ENCODE data around the gene RBCK1.
"Not testable (repeated sequence)": the region's sequence is repeated elsewhere in the genome, so short reads cannot be mapped to it uniquely, and the experiment has no call there.

The RBCK1 gene

GRCh38 chr20:407953-408842 lies at the start of gene RBCK1:
RBCK1 (plus strand) TSS chr20:408299; CDS start chr20:408758, 459 bp downstream.
- no peak for DNase-seq

DNA sequence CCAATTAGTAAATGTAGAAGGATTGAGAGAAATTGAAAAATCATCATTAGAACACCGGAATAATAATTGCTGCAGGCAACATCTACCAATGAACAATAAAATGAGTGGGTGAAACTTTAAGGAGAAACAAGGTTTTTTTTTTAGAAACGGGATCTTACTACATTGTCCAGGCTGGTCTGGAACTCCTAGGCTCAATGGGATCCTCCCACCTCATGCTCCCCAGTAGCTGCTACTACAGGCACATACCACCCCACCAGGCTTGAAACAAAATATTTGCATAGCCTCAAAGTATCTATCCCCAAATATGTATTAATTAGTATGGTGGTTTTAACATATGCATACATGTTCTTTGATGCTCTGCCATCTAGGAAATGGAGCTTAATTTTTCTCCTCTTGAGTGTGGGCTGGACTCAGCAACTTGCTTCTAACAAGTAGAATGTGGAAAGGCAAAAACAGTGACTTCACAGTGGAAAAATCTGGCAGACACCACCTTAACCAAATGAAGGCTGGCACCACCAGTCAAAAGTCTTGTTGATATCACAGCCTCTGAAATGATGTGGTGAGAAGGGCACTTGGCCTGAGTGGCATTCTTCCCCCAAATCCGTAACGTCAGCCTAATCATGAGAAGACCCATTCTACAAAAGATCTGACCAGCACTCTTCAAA lies 49.1 kb upstream of the RBCK1 start:
- DNase-seq: no peak

DNA sequence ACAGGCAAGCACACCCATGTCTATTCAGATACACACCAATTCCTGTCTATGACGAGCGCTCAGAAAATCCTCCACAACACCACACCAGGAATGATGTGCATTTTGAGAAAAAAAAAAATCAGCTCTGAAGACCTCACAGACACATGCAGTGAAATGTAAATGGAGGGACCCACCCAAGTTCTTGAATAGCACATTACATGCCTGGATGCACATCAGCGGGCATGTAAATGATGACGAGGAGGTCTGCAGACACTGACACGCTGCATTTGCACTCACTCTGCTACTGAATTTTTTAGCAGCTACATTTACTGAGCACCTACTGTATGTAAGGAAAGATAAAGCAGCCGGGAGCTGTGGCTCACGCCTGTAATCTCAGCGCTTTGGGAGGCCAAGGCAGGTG lies 46.5 kb upstream of the RBCK1 start:
- no peak for DNase-seq

DNA sequence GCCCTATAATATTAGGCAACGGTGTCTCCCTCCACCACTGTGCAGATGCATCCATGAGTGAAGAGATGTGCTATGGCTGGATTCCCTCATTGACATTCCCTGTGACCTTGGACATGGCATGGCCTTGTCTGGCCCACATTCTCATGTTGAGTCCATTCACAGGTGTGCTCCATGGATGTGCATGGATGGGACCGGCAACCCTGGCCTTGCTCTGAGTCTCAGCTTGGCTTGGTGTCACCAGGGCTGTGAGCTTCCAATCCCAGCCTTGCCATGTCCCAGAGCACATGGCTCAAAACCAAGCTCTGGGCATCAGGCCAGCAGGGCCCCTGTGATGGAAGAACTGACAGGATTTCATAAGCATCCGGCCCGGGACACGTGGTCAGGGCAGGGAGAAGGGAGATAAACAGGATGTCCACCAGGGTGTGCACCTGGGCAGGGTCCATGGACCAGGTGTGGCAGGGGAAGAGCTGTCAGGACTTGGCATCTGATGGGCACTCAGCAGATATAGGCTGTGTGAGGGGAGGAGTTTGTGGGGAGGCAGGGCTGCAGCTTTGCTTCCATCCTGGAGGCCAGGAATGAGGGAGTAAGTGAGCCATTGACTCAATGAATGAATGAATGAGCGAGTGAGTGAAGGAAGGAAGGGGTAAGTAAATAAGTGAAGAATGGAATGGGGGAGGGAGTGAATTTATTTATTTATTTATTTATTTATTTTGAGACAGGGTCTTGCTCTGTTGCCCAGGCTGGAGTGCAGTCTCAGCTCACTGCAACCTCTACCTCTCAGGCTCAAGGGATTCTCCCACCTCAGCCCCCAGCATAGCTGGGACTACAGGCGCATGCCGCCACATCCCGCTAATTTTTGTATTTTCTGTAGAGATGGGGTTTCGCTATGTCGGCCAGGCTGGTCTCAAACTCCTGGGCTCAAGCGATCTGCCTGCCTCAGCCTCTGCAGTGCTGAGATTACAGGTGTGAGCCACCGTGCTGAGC lies 45.5 kb upstream of the RBCK1 start:
- no peak for DNase-seq

DNA sequence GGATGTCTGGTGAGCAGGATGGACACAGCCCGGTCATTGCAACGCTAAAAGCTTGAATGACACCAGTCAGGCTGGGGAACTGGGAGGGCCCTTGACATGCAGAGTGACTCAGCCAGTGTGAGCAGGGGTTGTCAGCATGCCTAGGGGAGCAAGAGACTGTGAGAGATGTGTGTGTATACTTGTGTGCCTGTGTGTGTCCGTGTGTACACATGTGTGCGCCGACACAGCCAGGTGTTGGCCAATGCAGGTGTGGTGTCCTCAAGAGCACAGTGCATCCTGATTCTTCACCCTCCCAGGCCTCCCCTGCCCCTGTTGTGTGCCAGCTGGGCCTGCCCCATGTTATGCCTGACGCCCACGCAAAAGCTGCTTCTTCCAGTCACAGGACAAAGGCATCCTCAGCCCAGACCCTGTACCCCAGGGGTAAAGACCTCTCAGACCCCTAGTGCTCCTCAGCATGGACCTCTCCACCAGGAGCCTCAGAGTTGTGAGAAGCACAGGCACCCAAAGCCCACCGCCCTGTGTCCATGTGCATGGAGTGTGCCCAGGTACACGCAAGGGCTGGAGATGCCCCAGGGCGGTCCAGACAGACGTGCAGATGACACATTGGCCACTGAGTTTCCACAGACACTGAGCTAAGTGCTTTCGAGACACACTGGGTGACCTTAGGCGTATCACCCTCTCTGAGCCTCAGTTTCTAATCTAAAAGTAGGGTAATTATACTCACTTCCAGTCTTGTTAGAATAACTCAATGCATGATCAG lies 44.6 kb upstream of the RBCK1 start:
- no peak for DNase-seq

DNA sequence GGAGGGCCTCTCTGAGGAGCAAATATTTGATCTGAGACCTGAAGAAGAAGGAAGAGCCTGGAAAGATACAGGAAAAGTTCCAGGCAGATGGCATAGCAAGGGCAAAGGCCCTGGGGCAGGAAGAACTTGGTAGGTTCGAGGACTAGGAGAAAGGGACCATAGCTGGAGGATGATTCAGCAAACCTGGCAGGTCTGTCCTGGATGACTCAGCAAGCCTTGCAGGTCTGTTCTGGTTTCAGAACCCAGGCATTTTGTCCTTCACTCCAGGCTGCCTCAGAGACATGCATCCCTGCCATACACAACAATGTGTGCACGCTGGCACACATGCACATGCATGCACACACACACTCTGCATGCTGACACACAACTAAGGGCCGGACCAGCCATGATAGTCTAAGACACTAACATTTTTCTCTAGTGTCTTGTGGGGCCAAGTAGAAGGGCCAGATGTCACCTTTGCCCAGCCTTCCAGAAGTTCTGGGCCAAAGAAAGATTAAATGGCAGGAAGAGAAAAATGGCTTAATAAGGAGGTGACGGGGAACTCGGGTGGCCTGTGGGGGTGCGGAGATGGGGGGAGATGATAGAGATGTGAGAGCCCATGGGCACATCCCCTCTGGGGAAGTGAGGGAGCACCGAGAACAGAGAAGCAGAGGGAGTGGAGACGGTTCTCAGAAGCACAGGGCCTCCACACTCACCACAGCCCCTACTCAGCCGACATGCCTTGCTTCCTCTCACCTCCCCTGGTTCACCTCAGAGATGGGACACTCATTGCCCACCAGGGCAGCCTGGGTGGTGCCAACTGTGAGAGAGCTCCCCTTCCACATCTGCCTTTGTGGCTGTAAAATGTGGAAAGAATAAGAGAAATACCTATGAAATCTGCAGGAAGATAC lies 42.9 kb upstream of the RBCK1 start:
- no peak for DNase-seq

GRCh38 chr20:366041-366718 lies 41.9 kb upstream of the RBCK1 start:
- no peak for DNase-seq

- DNase-seq: no peak
Observed at GRCh38 chr20:366719-367485, 41.2 kb upstream of the RBCK1 start.

GRCh38 chr20:367486-367887 lies 40.6 kb upstream of the RBCK1 start:
- no peak for DNase-seq

DNA sequence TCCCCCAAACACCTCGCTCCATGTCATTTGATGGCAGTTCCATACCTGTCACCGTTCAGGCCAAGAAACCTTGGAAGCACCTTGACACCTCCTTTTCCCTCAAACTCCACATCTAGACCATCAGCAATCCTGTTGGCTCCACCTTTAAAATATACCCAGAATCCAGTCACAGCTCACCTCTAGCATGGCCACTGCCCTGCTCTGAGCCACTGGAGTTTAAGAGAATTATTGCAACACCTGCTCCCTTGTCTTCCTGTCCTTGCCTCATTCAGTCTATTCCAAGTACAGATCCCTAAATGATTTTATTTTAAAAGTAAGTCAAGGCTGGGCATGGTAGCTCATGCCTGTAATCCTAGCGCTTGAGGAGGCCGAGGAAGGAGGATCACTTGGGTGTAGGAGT lies 39.2 kb upstream of the RBCK1 start:
- no peak for DNase-seq

DNA sequence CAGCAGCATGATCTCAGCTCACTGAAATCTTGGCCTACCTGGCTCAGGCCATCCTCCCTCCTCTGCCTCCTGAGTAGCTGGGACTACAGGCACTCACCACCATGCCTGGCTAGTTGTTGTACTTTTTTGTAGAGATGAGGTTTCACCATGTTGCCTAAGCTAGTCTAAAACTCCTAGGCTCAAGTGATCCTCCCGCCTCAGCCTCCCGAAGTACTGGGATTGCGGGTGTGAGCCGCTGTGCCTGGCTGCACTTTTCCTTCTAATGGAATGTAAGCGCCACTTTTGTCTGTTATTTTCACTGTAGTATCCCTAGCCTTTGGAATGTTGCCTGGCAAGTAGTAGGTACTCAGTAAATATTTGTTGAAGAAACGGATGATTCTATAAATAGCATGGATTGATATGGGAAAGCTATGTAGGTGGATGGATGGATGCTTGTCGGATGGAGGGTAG lies 37.9 kb upstream of the RBCK1 start:
- no peak for DNase-seq

GRCh38 chr20:370977-371754 lies 36.9 kb upstream of the RBCK1 start:
- no peak for DNase-seq

DNA sequence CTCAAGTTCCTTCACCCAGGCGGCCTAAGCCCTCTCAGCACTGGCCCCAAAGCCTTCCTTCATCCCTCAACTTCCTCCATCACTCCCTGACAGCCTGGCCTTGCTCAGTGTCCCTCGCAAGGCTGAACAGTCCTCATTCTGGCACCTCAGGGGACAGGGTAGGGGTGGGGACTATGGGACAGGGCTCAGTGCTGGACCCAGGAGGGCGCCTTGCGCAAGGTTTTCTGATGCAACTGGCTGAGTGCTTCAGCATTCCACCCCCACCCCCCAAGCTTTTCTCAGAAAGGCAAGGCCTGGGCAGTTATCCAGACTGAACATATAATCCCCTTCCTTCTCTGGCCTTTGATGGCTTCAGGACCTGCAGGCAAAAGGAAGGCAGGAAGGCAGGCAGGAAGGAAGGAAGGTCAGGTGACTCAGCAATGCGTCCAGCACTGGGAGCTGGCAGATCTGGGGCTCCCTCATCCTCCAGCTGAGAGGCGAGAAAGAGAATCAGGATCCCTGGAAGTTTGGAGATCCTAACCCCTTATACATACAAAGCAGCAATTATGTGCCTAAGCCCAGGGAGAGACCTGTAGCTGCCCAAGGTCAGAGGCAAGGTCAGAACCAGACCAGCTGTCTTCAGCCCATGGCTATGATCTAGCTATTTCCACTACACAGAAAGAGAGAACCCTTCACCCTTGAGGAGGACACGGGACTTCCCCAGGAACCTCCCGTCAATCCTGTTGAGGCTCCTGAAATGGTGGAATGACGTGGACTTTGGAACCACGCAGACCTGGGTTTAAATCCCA lies 36.1 kb upstream of the RBCK1 start:
- DNase-seq: no peak

DNA sequence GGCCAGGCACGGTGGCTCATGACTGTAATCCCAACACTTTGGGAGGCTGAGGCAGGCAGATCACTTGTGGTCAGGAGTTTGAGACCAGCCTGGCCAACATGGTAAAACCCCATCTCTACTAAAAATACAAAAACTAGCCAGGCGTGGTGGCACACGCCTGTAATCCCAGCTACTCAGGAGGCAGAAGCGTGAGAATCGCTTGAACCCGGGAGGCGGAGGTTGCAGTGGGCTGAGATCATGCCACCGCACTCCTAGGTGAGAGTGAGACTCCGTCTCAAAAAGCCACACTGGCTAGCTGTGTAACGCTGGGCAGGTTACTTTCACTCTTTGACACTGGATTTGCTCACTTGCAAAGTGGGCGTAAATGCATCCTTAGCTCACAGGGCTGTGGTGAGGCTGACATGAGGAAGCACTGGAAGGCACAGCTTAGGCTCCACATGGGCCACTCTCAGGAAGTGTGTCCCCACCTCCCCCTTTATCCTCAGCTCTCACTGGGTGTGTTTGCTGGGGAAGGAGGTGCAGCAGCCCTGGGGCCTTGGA lies 35.5 kb upstream of the RBCK1 start:
- not testable (repeated sequence) for DNase-seq

- DNase-seq: no peak
Observed at GRCh38 chr20:373171-373890, 34.8 kb upstream of the RBCK1 start.

- DNase-seq: no peak
Observed at GRCh38 chr20:375265-375889, 32.7 kb upstream of the RBCK1 start.

- no peak for DNase-seq
Observed at GRCh38 chr20:376089-376488, 32.0 kb upstream of the RBCK1 start.

Measured in cortex of kidney (tissue), 1 donor.